HEK293 (cell line): ENCODE data around the gene SLC35F3.

Source experiments
- CTCF ChIA-PET: fragments of 350-600 bp; formaldehyde crosslinking; extraction: SDS; loops from one replicate; lab custom pipeline; 2021; ENCODE audit warnings: antibody characterized with exemption; lab: Yijun Ruan, JAX
- POLR2A ChIA-PET: fragments of 300-600 bp; formaldehyde crosslinking; extraction: SDS; loops from one replicate; lab custom pipeline; 2020; ENCODE audit warnings: antibody characterized with exemption, inconsistent platforms; lab: Yijun Ruan, JAX
- H3K27ac ChIP-seq: fragments of 200-500 bp; sonication (Bioruptor generic); 2 replicates; pipeline ENCODE4 v1.5.1; 2014; ENCODE audit warnings: low read depth, low read length, control low read depth, inconsistent platforms; ENCODE audit errors: extremely low read depth
- H3K36me3 ChIP-seq, 2 experiments: fragments of 200-500 bp in 1 of 2; sonication (Bioruptor generic) in 1 of 2; 1 replicate in 1 of 2; 2 replicates in 1 of 2; pipeline ENCODE4 v1.5.1; 2014 to 2017; ENCODE audit warnings: inconsistent platforms in 2 of 2, low read length in 2 of 2; ENCODE audit not compliant: control insufficient read depth in 2 of 2, insufficient read depth in 1 of 2
- H3K4me1 ChIP-seq: fragments of 200-500 bp; sonication (Bioruptor generic); 2 replicates; pipeline ENCODE4 v1.5.1; 2014; ENCODE audit warnings: mild to moderate bottlenecking, low read length, inconsistent platforms; ENCODE audit not compliant: control insufficient read depth, insufficient read depth
- H3K4me3 ChIP-seq: 2 replicates; pipeline ENCODE4 v1.5.1; 2011; ENCODE audit warnings: low read depth, mild to moderate bottlenecking, control low read depth, low read length, moderate library complexity
- H3K9me3 ChIP-seq: fragments of 200-500 bp; sonication (Bioruptor generic); 2 replicates; pipeline ENCODE4 v1.5.1; 2014; ENCODE audit warnings: low read depth, low read length, inconsistent platforms; ENCODE audit not compliant: control insufficient read depth, insufficient read depth
- BCL11A ChIP-seq: fragments of 450-650 bp; formaldehyde crosslinking; IDR thresholded peaks from 2 replicates; pipeline ENCODE4 v1.5.1; 2016; ENCODE audit warnings: low read depth, missing biosample characterization, missing genetic modification characterization
- KLF16 ChIP-seq: fragments of 450-650 bp; formaldehyde crosslinking; IDR thresholded peaks from 2 replicates; pipeline ENCODE4 v1.5.1; 2017; ENCODE audit warnings: missing biosample characterization, missing genetic modification characterization
- KLF7 ChIP-seq: fragments of 450-650 bp; formaldehyde crosslinking; IDR thresholded peaks from 2 replicates; pipeline ENCODE4 v1.5.1; 2016; ENCODE audit warnings: missing biosample characterization, missing genetic modification characterization, borderline replicate concordance
- KLF9 ChIP-seq: fragments of 450-650 bp; formaldehyde crosslinking; IDR thresholded peaks from 2 replicates; pipeline ENCODE4 v1.5.1; 2016; ENCODE audit warnings: missing biosample characterization, missing genetic modification characterization, low read depth
- MEIS1 ChIP-seq: sonication (generic); formaldehyde crosslinking; IDR thresholded peaks from 2 replicates; pipeline ENCODE4 v1.8.1; 2022; ENCODE audit warnings: missing genetic modification reagents, mild to moderate bottlenecking, borderline replicate concordance
- MYNN ChIP-seq: fragments of 450-650 bp; formaldehyde crosslinking; IDR thresholded peaks from 2 replicates; pipeline ENCODE4 v1.5.1; 2016; ENCODE audit warnings: missing biosample characterization, missing genetic modification characterization, borderline replicate concordance
- REST ChIP-seq: fragments of 450-650 bp; formaldehyde crosslinking; IDR thresholded peaks from 2 replicates; pipeline ENCODE4 v1.5.1; 2016; ENCODE audit warnings: missing biosample characterization, missing genetic modification characterization
- SCRT1 ChIP-seq: fragments of 450-650 bp; formaldehyde crosslinking; IDR thresholded peaks from 2 replicates; pipeline ENCODE4 v1.5.1; 2016; ENCODE audit warnings: missing biosample characterization, missing genetic modification characterization, borderline replicate concordance
- ZNF140 ChIP-seq: fragments of 450-650 bp; formaldehyde crosslinking; IDR thresholded peaks from 2 replicates; pipeline ENCODE4 v1.5.1; 2016; ENCODE audit warnings: missing biosample characterization, missing genetic modification characterization
- ZNF174 ChIP-seq: fragments of 450-650 bp; formaldehyde crosslinking; IDR thresholded peaks from 2 replicates; pipeline ENCODE4 v1.5.0; 2017; ENCODE audit warnings: missing biosample characterization, mild to moderate bottlenecking, missing genetic modification characterization
- ZNF19 ChIP-seq: fragments of 450-650 bp; formaldehyde crosslinking; IDR thresholded peaks from 2 replicates; pipeline ENCODE4; 2016; ENCODE audit warnings: missing biosample characterization, missing genetic modification characterization, low read depth
- ZNF221 ChIP-seq: fragments of 450-650 bp; formaldehyde crosslinking; IDR thresholded peaks from 2 replicates; pipeline ENCODE4 v1.5.1; 2017; ENCODE audit warnings: missing biosample characterization, missing genetic modification characterization, borderline replicate concordance
- ZNF426 ChIP-seq: fragments of 450-650 bp; formaldehyde crosslinking; IDR thresholded peaks from 2 replicates; pipeline ENCODE4 v1.5.1; 2017; ENCODE audit warnings: missing biosample characterization, missing genetic modification characterization, mild to moderate bottlenecking, inconsistent platforms, moderate library complexity
- ZNF76 ChIP-seq: fragments of 450-650 bp; formaldehyde crosslinking; IDR thresholded peaks from 2 replicates; pipeline ENCODE4; 2016; ENCODE audit warnings: low read depth, missing biosample characterization, missing genetic modification characterization, borderline replicate concordance
- ZSCAN16 ChIP-seq: fragments of 450-650 bp; formaldehyde crosslinking; IDR thresholded peaks from 2 replicates; pipeline ENCODE4 v1.5.1; 2016; ENCODE audit warnings: missing biosample characterization, missing genetic modification characterization
- TF ChIP-seq, protein P1 (sequence below): fragments of 450-650 bp; formaldehyde crosslinking; IDR thresholded peaks from 2 replicates; pipeline ENCODE4 v1.5.1; 2016; ENCODE audit warnings: missing biosample characterization, missing genetic modification characterization

Gene SLC35F3

DNA sequence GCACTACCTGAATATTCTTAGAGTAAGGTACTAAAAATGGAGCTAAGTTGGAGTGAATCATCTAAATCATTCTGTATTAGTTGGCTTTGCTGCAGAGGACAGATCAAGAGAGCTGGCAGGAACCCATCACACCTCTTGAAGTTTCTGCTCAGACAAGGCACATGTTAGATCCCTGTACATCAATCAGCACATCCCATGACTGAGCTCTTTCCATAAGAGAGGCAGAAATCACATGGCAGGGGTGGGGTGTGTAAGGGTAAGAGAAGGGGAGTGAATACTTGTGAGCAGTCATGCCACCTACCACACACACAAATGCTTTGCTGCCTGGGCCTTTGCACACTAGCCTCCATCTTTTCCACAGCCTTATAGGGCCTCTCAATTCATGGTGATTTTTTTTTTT is 214.4 kb downstream of the SLC35F3 start:
- ChIA-PET POLR2A (no interaction called here), CTCF (interaction anchor here (0.6 to 2.1 kb wide), 9 partner anchors 8 to 808 kb away, joined by 3 to 8 read pairs (median 4); no protein-coding TSS in a partner anchor)
- no peak overlapping the region for H3K27ac ChIP-seq

DNA sequence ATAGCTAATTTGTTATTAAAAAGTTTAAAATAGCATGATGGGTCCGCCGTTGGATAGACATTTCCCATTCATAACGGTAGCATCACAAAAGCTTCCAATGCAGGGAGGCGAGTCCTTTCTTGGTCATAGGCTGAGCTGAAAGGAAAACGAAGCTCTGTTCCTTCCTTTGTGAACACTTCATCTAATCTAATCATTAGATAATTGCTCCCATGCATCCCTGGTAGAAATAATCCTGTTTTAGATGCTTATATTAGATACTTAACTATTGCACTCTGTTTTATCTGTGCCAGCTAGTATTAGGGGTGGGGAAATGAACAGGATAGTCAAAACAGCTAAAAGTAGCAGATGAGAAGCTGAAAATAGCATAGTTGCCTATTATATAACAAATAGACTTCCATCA is 215.0 kb downstream of the SLC35F3 start:
- no peaks in the 10 kb centered on the region for H3K4me1 ChIP-seq
- no peaks in the 10 kb centered on the region for H3K9me3 ChIP-seq
- no peak for TF ChIP-seq ZSCAN16 (tag by site-specific recombination)
- TF ChIP-seq SCRT1 (tag by site-specific recombination): no peak
- TF ChIP-seq, protein P1, sequence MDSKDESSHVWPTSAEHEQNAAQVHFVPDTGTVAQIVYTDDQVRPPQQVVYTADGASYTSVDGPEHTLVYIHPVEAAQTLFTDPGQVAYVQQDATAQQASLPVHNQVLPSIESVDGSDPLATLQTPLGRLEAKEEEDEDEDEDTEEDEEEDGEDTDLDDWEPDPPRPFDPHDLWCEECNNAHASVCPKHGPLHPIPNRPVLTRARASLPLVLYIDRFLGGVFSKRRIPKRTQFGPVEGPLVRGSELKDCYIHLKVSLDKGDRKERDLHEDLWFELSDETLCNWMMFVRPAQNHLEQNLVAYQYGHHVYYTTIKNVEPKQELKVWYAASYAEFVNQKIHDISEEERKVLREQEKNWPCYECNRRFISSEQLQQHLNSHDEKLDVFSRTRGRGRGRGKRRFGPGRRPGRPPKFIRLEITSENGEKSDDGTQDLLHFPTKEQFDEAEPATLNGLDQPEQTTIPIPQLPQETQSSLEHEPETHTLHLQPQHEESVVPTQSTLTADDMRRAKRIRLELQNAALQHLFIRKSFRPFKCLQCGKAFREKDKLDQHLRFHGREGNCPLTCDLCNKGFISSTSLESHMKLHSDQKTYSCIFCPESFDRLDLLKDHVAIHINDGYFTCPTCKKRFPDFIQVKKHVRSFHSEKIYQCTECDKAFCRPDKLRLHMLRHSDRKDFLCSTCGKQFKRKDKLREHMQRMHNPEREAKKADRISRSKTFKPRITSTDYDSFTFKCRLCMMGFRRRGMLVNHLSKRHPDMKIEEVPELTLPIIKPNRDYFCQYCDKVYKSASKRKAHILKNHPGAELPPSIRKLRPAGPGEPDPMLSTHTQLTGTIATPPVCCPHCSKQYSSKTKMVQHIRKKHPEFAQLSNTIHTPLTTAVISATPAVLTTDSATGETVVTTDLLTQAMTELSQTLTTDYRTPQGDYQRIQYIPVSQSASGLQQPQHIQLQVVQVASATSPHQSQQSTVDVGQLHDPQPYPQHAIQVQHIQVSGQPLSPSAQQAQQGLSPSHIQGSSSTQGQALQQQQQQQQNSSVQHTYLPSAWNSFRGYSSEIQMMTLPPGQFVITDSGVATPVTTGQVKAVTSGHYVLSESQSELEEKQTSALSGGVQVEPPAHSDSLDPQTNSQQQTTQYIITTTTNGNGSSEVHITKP (tag by site-specific recombination): no peak
- no peak for TF ChIP-seq KLF9 (tag by site-specific recombination)
- TF ChIP-seq ZNF174 (tag by site-specific recombination): no peak
- no peak for TF ChIP-seq ZNF19 (tag by site-specific recombination)
- TF ChIP-seq ZNF76 (tag by site-specific recombination): no peak
- no peak for TF ChIP-seq ZNF140
- no peak for TF ChIP-seq KLF7 (tag by site-specific recombination)
- no peak for TF ChIP-seq ZNF426
- no peak for TF ChIP-seq REST
- H3K4me3 ChIP-seq: no peak overlapping the region
- CTCF ChIA-PET: interaction anchor here (0.6 to 2.1 kb wide), 9 partner anchors 9 to 809 kb away, joined by 3 to 9 read pairs (median 4); no protein-coding TSS in a partner anchor
- POLR2A ChIA-PET: no interaction called here
- no peaks in the 10 kb centered on the region for H3K36me3 ChIP-seq
- H3K27ac ChIP-seq: no peak overlapping the region

More for the DNA sequence above, 214.4 kb downstream of the SLC35F3 start:
- Histone ChIP-seq H3K4me3 (no peak overlapping the region), H3K9me3 (no peaks in the 10 kb centered on the region), H3K4me1 (no peaks in the 10 kb centered on the region), H3K36me3 (no peaks in the 10 kb centered on the region)
- TF ChIP-seq BCL11A (tag by site-specific recombination): no peak
- TF ChIP-seq ZNF221 (tag by site-specific recombination): no peak
- TF ChIP-seq KLF16: no peak
- no peak for TF ChIP-seq MYNN
- TF ChIP-seq MEIS1: no peak
